ENCODE measurements around the gene NKD1. TPM values are rescaled to one million over a fixed set of nuclear protein-coding genes. Genes with fewer than 3 reads are reported as not detected.

Gene NKD1
- total RNA-seq, 1 donor from 2014 or later: 1.5 TPM

- intact Hi-C loops (cut with micrococcal nuclease): no loop called here
- DNase-seq: no peak
- Mint-ChIP-seq H3K27me3 (peaks cover 34% of the 10 kb centered on the region), H3K27ac (no peak overlapping the region), H3K4me1 (no peaks in the 10 kb centered on the region), H3K9me3 (peaks cover 11% of the 10 kb centered on the region), H3K36me3 (ENCODE audit: low read depth) (peaks cover 3% of the 10 kb centered on the region), H3K4me3 (no peak overlapping the region)
- ChIA-PET CTCF (no interaction called here), POLR2A (no interaction called here)
- TF ChIP-seq CTCF (IDR thresholded peaks at IDR 0.05): no peak
- no peak for ATAC-seq (ENCODE audit: low read depth)
These were observed 27.5 kb upstream of the NKD1 start for GRCh38 chr16:50520451-50521245.

GRCh38 chr16:50521246-50521900 lies 26.8 kb upstream of the NKD1 start:
- no peak for DNase-seq
- CTCF ChIA-PET: no interaction called here
- no peak for ATAC-seq (ENCODE audit: low read depth)
- POLR2A ChIA-PET: no interaction called here
- peaks cover 39% of the 10 kb centered on the region for H3K27me3 Mint-ChIP-seq
- no peaks in the 10 kb centered on the region for H3K4me1 Mint-ChIP-seq
- H3K4me3 Mint-ChIP-seq: no peak overlapping the region
- H3K27ac Mint-ChIP-seq: no peak overlapping the region
- H3K36me3 Mint-ChIP-seq (ENCODE audit: low read depth): peaks cover 3% of the 10 kb centered on the region
- H3K9me3 Mint-ChIP-seq: peaks cover 8% of the 10 kb centered on the region
- intact Hi-C loops (cut with micrococcal nuclease): no loop called here
- TF ChIP-seq CTCF (IDR thresholded peaks at IDR 0.05): no peak

GRCh38 chr16:50522324-50522723 lies 25.9 kb upstream of the NKD1 start:
- DNase-seq (no peak), ATAC-seq (ENCODE audit: low read depth) (no peak)
- intact Hi-C loops (cut with micrococcal nuclease): no loop called here
- ChIA-PET CTCF (no interaction called here), POLR2A (no interaction called here)
- peaks cover 41% of the 10 kb centered on the region for H3K27me3 Mint-ChIP-seq
- H3K4me3 Mint-ChIP-seq: no peak overlapping the region
- H3K4me1 Mint-ChIP-seq: no peaks in the 10 kb centered on the region
- H3K36me3 Mint-ChIP-seq (ENCODE audit: low read depth): no peaks in the 10 kb centered on the region
- no peak overlapping the region for H3K27ac Mint-ChIP-seq
- no peaks in the 10 kb centered on the region for H3K9me3 Mint-ChIP-seq
- no peak for TF ChIP-seq CTCF (IDR thresholded peaks at IDR 0.05)

DNA sequence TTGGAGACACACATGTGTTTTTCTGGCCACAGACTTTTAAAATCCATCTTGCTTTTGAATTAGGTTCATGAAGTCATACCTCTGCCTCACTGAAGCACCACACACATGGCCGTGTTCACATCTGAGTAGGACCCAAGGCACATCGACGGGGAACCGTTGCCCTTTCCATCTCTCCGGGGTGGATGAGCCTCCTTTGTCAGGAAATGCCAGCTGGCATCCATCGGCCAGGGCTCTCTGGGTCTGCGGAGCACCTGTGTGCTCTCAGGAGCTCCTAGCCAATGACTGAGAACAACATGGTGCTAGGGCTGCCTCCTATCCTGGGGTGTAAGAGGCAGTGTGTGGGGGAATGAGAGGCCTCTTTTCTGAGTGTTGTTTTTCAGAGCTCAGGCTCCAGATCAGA lies 24.5 kb upstream of the NKD1 start:
- ATAC-seq (ENCODE audit: low read depth) (no peak), DNase-seq (no peak)
- ChIA-PET POLR2A (interaction anchor here (0.6 kb wide), 1 partner anchor 602 kb away, joined by 3 read pairs; no protein-coding TSS in a partner anchor), CTCF (no interaction called here)
- no peak overlapping the region for H3K4me3 Mint-ChIP-seq
- H3K36me3 Mint-ChIP-seq (ENCODE audit: low read depth): no peaks in the 10 kb centered on the region
- no peak for TF ChIP-seq CTCF (IDR thresholded peaks at IDR 0.05)
- no peaks in the 10 kb centered on the region for H3K9me3 Mint-ChIP-seq
- H3K27me3 Mint-ChIP-seq: peaks cover 36% of the 10 kb centered on the region
- no peaks in the 10 kb centered on the region for H3K4me1 Mint-ChIP-seq
- H3K27ac Mint-ChIP-seq: no peak overlapping the region
- intact Hi-C loops (cut with micrococcal nuclease): no loop called here

DNA sequence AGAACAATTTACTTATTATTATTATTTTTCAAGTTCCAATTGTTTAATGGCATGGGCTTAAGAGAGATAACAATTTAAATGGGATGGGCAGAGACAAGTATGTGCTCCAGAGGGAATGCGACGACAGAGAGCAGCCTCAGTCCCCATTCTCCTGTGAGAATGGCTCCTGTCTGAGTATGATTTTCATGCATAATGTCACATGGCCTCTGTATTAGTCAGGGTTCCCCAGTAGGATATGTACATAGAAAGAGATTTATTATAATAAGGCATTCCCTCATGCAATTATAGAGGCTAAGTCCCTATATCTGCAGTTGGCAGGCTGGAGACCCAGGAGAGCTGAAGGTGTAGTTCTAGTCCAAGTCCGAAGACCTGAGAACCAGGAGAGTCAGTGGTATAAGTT lies 22.9 kb upstream of the NKD1 start:
- DNase-seq (no peak), ATAC-seq (ENCODE audit: low read depth) (no peak)
- Mint-ChIP-seq H3K9me3 (peaks cover 13% of the 10 kb centered on the region), H3K27ac (no peak overlapping the region), H3K4me3 (no peak overlapping the region), H3K4me1 (no peaks in the 10 kb centered on the region), H3K27me3 (peaks cover 42% of the 10 kb centered on the region), H3K36me3 (ENCODE audit: low read depth) (no peaks in the 10 kb centered on the region)
- intact Hi-C loops (cut with micrococcal nuclease): no loop called here
- no peak for TF ChIP-seq CTCF (IDR thresholded peaks at IDR 0.05)
- CTCF ChIA-PET: no interaction called here
- POLR2A ChIA-PET: no interaction called here
